Tibial artery (tissue), 4 donors: ENCODE measurements around the gene CLPSL2.

Experiments
- DNase-seq, 2 donors: peaks; one replicate each; pipeline ENCODE4 v3.0.0-alpha.2; 2019
- H3K27ac ChIP-seq, 2 donors: fragments of 200-600 bp; sonication (generic) in 1 of 2; 1 replicate in 1 of 2; 2 replicates in 1 of 2; pipeline ENCODE4 v1.5.1; 2018 to 2019; ENCODE audit warnings: mild to moderate bottlenecking in 1 of 2
- H3K27me3 ChIP-seq, 2 donors: fragments of 200-600 bp; sonication (generic) in 1 of 2; one replicate each; pipeline versions ENCODE4 v1.5.1 to v1.6.0; 2016 to 2019
- H3K36me3 ChIP-seq, 3 donors: fragments of 200-600 bp; sonication (generic) in 2 of 3; one replicate each; pipeline ENCODE4 v1.5.1; 2016 to 2019; ENCODE audit warnings: mild to moderate bottlenecking in 2 of 3
- H3K4me1 ChIP-seq, 4 donors: fragments of 200-600 bp; sonication (generic) in 2 of 4; 1 replicate in 3 of 4; 2 replicates in 1 of 4; pipeline ENCODE4 v1.5.1; 2016 to 2019
- H3K4me3 ChIP-seq, 2 donors: fragments of 200-600 bp; sonication (generic) in 1 of 2; 1 replicate in 1 of 2; 2 replicates in 1 of 2; pipeline ENCODE4 v1.5.1; 2018 to 2019; ENCODE audit warnings: mild to moderate bottlenecking in 2 of 2
- H3K9me3 ChIP-seq, 3 donors: fragments of 200-600 bp; sonication (generic) in 1 of 3; one replicate each; pipeline ENCODE4 v1.5.1; 2016 to 2019
- CTCF ChIP-seq, 2 experiments: fragments of 200-600 bp in 1 of 2; fragments of 450-650 bp in 1 of 2; IDR thresholded peaks; one replicate each; pipeline ENCODE4 v1.5.1; 2017 to 2019; ENCODE audit warnings: antibody characterized with exemption in 2 of 2, mild to moderate bottlenecking in 1 of 2, moderate library complexity in 1 of 2
- intact Hi-C: fragments of 100-400 bp; cut with DNase I; formaldehyde crosslinking; loops from one replicate; pipeline ENCODE4 v1.15.0; 2023; ENCODE audit warnings: low total_unique reads

The CLPSL2 gene

GRCh38 chr6:35810971-35811698 lies 34.7 kb downstream of the CLPSL2 start:
- no peaks in the 10 kb centered on the region for H3K4me1 ChIP-seq
- H3K9me3 ChIP-seq, result no peaks in the 10 kb centered on the region
- H3K36me3 ChIP-seq, result no peaks in the 10 kb centered on the region
- intact Hi-C loops, result no loop called here
- DNase-seq, result no peak
- no peak for TF ChIP-seq CTCF (IDR thresholded peaks at IDR 0.05)
- H3K4me3 ChIP-seq, result no peak overlapping the region
- H3K27me3 ChIP-seq, result peaks cover 0 to 38% of the 10 kb centered on the region in 2 donors
- H3K27ac ChIP-seq, result no peak overlapping the region

GRCh38 chr6:35811699-35811995 lies 35.2 kb downstream of the CLPSL2 start:
- intact Hi-C loops, result no loop called here
- Histone ChIP-seq H3K4me1 (no peaks in the 10 kb centered on the region), H3K27ac (no peak overlapping the region), H3K36me3 (no peaks in the 10 kb centered on the region), H3K4me3 (no peak overlapping the region), H3K27me3 (peaks cover 0 to 33% of the 10 kb centered on the region in 2 donors), H3K9me3 (peaks cover 0 to 1% (median 0%) of the 10 kb centered on the region in 3 donors)
- TF ChIP-seq CTCF (IDR thresholded peaks at IDR 0.05), result no peak
- no peak for DNase-seq

GRCh38 chr6:35817515-35817914 lies 41.1 kb downstream of the CLPSL2 start:
- no peaks in the 10 kb centered on the region for H3K36me3 ChIP-seq
- peaks cover 0 to 8% of the 10 kb centered on the region in 2 donors for H3K27me3 ChIP-seq
- no peak for TF ChIP-seq CTCF (IDR thresholded peaks at IDR 0.05)
- peaks cover 0 to 13% (median 7%) of the 10 kb centered on the region in 3 donors for H3K9me3 ChIP-seq
- no peak overlapping the region for H3K4me3 ChIP-seq
- H3K27ac ChIP-seq, result no peak overlapping the region
- no peak for DNase-seq
- no peaks in the 10 kb centered on the region for H3K4me1 ChIP-seq
- intact Hi-C loops, result no loop called here

- H3K4me3 ChIP-seq, result no peak overlapping the region
- H3K4me1 ChIP-seq, result no peaks in the 10 kb centered on the region
- no peaks in the 10 kb centered on the region for H3K9me3 ChIP-seq
- TF ChIP-seq CTCF (IDR thresholded peaks at IDR 0.05), result no peak
- H3K27ac ChIP-seq, result no peak overlapping the region
- no peaks in the 10 kb centered on the region for H3K36me3 ChIP-seq
- H3K27me3 ChIP-seq, result no peaks in the 10 kb centered on the region
- DNase-seq, result no peak
- intact Hi-C loops, result no loop called here
Measured at GRCh38 chr6:35823601-35824000, 47.2 kb downstream of the CLPSL2 start.

GRCh38 chr6:35824552-35825192 lies 48.3 kb downstream of the CLPSL2 start:
- no peak for TF ChIP-seq CTCF (IDR thresholded peaks at IDR 0.05)
- no peak overlapping the region for H3K4me3 ChIP-seq
- H3K27ac ChIP-seq, result no peak overlapping the region
- no peaks in the 10 kb centered on the region for H3K36me3 ChIP-seq
- intact Hi-C loops, result no loop called here
- no peaks in the 10 kb centered on the region for H3K4me1 ChIP-seq
- DNase-seq, result no peak
- H3K9me3 ChIP-seq, result no peaks in the 10 kb centered on the region
- no peaks in the 10 kb centered on the region for H3K27me3 ChIP-seq
